ENCODE data around the gene DMXL1.

Gene DMXL1

DNA sequence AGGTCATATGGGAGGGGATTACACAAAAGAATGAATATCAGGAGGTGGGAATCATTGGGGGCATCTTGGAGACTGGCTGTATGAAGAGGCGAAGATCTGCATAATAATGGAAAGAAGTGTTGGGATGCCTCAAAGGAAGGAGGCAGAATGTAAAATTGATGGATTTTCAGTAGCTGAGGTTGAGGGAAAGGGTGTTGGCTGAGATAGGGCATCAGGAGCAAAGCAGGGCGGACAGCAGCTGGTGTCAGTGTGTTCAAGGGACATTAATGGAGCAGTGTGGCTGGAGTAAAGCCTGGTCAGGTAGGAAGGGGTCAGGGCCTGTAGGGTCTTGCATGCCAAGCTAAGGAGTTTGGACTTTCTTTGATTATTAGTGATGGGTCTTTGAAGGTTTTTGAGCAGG lies 219.7 kb downstream of the DMXL1 start:
- no peak for DNase-seq

DNA sequence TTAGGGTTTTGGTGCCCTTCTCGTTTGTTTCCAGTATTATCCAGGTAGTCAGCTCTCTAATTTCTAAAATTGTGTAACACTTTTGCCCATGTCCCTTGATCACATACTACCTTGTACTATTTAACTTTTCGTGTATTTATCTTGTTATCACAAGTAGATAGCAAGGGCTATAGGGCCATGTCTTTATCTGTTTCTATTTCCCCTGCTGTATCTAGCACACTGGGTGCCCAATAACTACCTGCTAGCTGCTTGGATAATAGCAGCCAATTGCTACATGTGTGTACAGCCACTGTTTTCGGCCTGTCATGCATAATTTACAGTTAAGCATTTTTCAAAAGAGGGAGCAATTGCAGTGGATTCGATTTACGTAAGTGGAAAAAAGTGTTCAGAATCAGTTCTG lies 220.2 kb downstream of the DMXL1 start:
- no peak for DNase-seq

DNA sequence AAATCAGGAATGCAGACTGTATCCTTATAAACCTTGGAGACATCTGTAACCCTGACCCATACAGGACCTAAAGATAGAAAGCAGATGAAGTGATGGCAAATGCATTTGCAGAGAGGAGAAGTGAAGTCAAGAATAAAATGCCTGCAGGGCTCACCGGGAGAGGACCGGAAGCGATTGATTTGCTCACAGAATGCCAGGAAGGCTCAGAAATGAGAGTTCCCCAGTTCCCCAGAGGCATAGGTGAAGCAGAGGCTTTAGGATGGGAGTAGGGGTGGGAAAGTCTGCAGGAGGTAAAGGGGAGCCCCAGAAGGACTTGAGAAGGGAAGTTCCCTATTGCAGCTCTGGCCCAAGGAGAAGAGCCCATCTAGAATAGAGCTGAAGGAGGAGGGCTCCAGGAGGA lies 221.0 kb downstream of the DMXL1 start:
- no peak for DNase-seq

- no peak for DNase-seq
Observed at GRCh38 chr5:119292701-119293515, 222.0 kb downstream of the DMXL1 start.

- DNase-seq: no peak
Observed at GRCh38 chr5:119293516-119293829, 222.6 kb downstream of the DMXL1 start.

All from fibroblast of skin of back (primary cell).